ENCODE results near the gene PRKCB.

Gene PRKCB

GRCh38 chr16:24124291-24124690, 288.5 kb downstream of the PRKCB start:
- no peaks in the 10 kb centered on the region for H3K27me3 ChIP-seq (ENCODE audit: insufficient read depth, poor library complexity, severe bottlenecking)

GRCh38 chr16:24125214-24125613, 289.4 kb downstream of the PRKCB start:
- Histone ChIP-seq H3K27me3 (ENCODE audit: insufficient read depth, poor library complexity, severe bottlenecking) (no peaks in the 10 kb centered on the region), H3K4me3 (replicated peaks; ENCODE audit: insufficient read depth, low read length) (no peak overlapping the region), H3K27ac (replicated peaks) (no peak overlapping the region)
- TF ChIP-seq REST (IDR thresholded peaks at IDR 0.05; ENCODE audit: insufficient replicate concordance, low read depth) = no peak
- TF ChIP-seq POLR2AphosphoS5 (IDR thresholded peaks at IDR 0.05; ENCODE audit: low read depth) = no peak
- TF ChIP-seq GABPA (IDR thresholded peaks at IDR 0.05; ENCODE audit: low read depth) = no peak
- TF ChIP-seq SPI1 (IDR thresholded peaks at IDR 0.05; ENCODE audit: borderline replicate concordance, low read depth) = no peak
- TF ChIP-seq, protein P1, sequence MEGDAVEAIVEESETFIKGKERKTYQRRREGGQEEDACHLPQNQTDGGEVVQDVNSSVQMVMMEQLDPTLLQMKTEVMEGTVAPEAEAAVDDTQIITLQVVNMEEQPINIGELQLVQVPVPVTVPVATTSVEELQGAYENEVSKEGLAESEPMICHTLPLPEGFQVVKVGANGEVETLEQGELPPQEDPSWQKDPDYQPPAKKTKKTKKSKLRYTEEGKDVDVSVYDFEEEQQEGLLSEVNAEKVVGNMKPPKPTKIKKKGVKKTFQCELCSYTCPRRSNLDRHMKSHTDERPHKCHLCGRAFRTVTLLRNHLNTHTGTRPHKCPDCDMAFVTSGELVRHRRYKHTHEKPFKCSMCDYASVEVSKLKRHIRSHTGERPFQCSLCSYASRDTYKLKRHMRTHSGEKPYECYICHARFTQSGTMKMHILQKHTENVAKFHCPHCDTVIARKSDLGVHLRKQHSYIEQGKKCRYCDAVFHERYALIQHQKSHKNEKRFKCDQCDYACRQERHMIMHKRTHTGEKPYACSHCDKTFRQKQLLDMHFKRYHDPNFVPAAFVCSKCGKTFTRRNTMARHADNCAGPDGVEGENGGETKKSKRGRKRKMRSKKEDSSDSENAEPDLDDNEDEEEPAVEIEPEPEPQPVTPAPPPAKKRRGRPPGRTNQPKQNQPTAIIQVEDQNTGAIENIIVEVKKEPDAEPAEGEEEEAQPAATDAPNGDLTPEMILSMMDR (IDR thresholded peaks at IDR 0.05; ENCODE audit: insufficient read depth, low read length) = no peak
- no peak for DNase-seq (ENCODE audit: low read depth in 1 of 2, low spot score in 1 of 2)

More at GRCh38 chr16:24124291-24124690, 288.5 kb downstream of the PRKCB start:
- TF ChIP-seq, protein P1 (IDR thresholded peaks at IDR 0.05; ENCODE audit: insufficient read depth, low read length) = no peak
- TF ChIP-seq GABPA (IDR thresholded peaks at IDR 0.05; ENCODE audit: low read depth) (no peak), REST (IDR thresholded peaks at IDR 0.05; ENCODE audit: insufficient replicate concordance, low read depth) (no peak), POLR2AphosphoS5 (IDR thresholded peaks at IDR 0.05; ENCODE audit: low read depth) (no peak), SPI1 (IDR thresholded peaks at IDR 0.05; ENCODE audit: borderline replicate concordance, low read depth) (no peak)
- H3K4me3 ChIP-seq (replicated peaks; ENCODE audit: insufficient read depth, low read length) = no peak overlapping the region
- no peak for DNase-seq (ENCODE audit: low read depth in 1 of 2, low spot score in 1 of 2)
- no peak overlapping the region for H3K27ac ChIP-seq (replicated peaks)

GRCh38 chr16:24129412-24129918, 293.7 kb downstream of the PRKCB start:
- H3K4me3 ChIP-seq (replicated peaks; ENCODE audit: insufficient read depth, low read length) = no peak overlapping the region
- TF ChIP-seq GABPA (IDR thresholded peaks at IDR 0.05; ENCODE audit: low read depth) (no peak), POLR2AphosphoS5 (IDR thresholded peaks at IDR 0.05; ENCODE audit: low read depth) (no peak), REST (IDR thresholded peaks at IDR 0.05; ENCODE audit: insufficient replicate concordance, low read depth) (no peak)
- no peak for DNase-seq (ENCODE audit: low read depth in 1 of 2, low spot score in 1 of 2)
- no peaks in the 10 kb centered on the region for H3K27me3 ChIP-seq (ENCODE audit: insufficient read depth, poor library complexity, severe bottlenecking)
- no peak overlapping the region for H3K27ac ChIP-seq (replicated peaks)

Measured in HL-60 (cell line).